ENCODE measurements around the gene KDM6A.
"Not testable (repeated sequence)": the region's sequence is repeated elsewhere in the genome, so short reads cannot be mapped to it uniquely, and the experiment has no call there.

- not testable (repeated sequence) for TF ChIP-seq CTCF (IDR thresholded peaks at IDR 0.05; ENCODE audit: poor library complexity, severe bottlenecking); TAF1 (IDR thresholded peaks at IDR 0.05; ENCODE audit: low read depth); EZH2 (IDR thresholded peaks at IDR 0.05; ENCODE audit: borderline replicate concordance, insufficient read depth, low read length, poor library complexity, severe bottlenecking); POLR2AphosphoS5 (IDR thresholded peaks at IDR 0.05); SMC3 (conservative IDR thresholded peaks at IDR 0.05; ENCODE audit: poor library complexity); EP300 (conservative IDR thresholded peaks at IDR 0.05; ENCODE audit: poor library complexity, severe bottlenecking); REST (IDR thresholded peaks at IDR 0.05; ENCODE audit: borderline replicate concordance); RAD21 (conservative IDR thresholded peaks at IDR 0.05)
Measured at GRCh38 chrX:44950471-44951366, 77.7 kb downstream of the KDM6A start.

Measured in neural cell (in vitro differentiated cells).